ENCODE data around the gene OSBP2.

Gene OSBP2

DNA sequence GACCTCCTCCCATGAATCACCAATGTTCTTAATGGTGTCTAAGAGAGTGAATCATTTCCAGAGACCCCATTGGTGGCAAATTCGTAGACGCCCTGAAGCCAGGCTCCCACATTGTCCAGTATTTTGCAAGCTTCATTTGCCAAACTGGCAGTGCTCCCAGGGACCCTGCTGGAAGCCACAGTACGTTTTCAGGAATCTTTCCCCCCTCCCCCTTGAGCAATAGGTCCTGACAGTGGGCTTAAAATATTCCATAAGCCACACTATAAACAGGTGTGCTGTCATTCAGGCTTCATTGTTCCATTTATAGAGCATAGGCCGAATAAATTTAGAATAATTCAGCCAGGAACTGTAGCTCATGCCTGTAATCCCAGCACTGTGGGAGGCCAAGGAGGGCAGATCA lies 148.6 kb downstream of the OSBP2 start:
- ATAC-seq (ENCODE audit: low read depth) (peak; percentile 58), DNase-seq (ENCODE audit: low spot score) (no peak)
- H3K36me3 ChIP-seq (ENCODE audit: low read depth), result peaks cover 44% of the 10 kb centered on the region
- peak overlapping the region; percentile 99 for H3K27ac ChIP-seq (ENCODE audit: poor library complexity, severe bottlenecking)
- peaks cover 57% of the 10 kb centered on the region for H3K4me1 ChIP-seq (ENCODE audit: insufficient read depth, poor library complexity, severe bottlenecking)
- no peaks in the 10 kb centered on the region for H3K27me3 ChIP-seq (ENCODE audit: insufficient read depth, poor library complexity, severe bottlenecking)
- TF ChIP-seq, protein P1, sequence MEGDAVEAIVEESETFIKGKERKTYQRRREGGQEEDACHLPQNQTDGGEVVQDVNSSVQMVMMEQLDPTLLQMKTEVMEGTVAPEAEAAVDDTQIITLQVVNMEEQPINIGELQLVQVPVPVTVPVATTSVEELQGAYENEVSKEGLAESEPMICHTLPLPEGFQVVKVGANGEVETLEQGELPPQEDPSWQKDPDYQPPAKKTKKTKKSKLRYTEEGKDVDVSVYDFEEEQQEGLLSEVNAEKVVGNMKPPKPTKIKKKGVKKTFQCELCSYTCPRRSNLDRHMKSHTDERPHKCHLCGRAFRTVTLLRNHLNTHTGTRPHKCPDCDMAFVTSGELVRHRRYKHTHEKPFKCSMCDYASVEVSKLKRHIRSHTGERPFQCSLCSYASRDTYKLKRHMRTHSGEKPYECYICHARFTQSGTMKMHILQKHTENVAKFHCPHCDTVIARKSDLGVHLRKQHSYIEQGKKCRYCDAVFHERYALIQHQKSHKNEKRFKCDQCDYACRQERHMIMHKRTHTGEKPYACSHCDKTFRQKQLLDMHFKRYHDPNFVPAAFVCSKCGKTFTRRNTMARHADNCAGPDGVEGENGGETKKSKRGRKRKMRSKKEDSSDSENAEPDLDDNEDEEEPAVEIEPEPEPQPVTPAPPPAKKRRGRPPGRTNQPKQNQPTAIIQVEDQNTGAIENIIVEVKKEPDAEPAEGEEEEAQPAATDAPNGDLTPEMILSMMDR (IDR thresholded peaks at IDR 0.05; ENCODE audit: poor library complexity, severe bottlenecking), result no peak
- H3K4me3 ChIP-seq (ENCODE audit: severe bottlenecking), result no peak overlapping the region
- no peaks in the 10 kb centered on the region for H3K9me3 ChIP-seq (ENCODE audit: severe bottlenecking)

DNA sequence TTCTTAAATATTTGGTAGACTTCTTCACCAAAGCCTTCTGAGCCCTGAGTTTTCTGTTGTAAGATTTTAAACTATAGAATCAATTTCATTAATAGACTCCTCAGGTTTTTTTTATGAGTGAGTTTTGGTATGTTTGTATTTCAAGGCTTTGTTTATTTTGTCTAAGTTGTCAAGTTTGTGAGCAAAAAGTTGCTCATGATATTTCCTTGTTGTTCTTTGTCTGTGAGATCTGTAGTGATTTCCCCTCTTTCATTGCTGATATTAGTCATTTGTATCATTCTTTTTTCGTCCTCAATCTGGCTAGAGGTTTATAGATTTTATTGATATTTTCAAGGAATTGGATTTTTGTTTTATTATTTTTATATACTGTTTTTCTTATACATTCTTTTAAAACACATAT lies 152.9 kb downstream of the OSBP2 start:
- ATAC-seq (ENCODE audit: low read depth), result no peak
- H3K36me3 ChIP-seq (ENCODE audit: low read depth), result peaks cover 69% of the 10 kb centered on the region
- no peak overlapping the region for H3K4me3 ChIP-seq (ENCODE audit: severe bottlenecking)
- no peaks in the 10 kb centered on the region for H3K27me3 ChIP-seq (ENCODE audit: insufficient read depth, poor library complexity, severe bottlenecking)
- TF ChIP-seq, protein P1 (IDR thresholded peaks at IDR 0.05; ENCODE audit: poor library complexity, severe bottlenecking), result no peak
- DNase-seq (ENCODE audit: low spot score), result no peak
- peaks cover 8% of the 10 kb centered on the region for H3K9me3 ChIP-seq (ENCODE audit: severe bottlenecking)
- H3K4me1 ChIP-seq (ENCODE audit: insufficient read depth, poor library complexity, severe bottlenecking), result peaks cover 34% of the 10 kb centered on the region
- H3K27ac ChIP-seq (ENCODE audit: poor library complexity, severe bottlenecking), result no peak overlapping the region

DNA sequence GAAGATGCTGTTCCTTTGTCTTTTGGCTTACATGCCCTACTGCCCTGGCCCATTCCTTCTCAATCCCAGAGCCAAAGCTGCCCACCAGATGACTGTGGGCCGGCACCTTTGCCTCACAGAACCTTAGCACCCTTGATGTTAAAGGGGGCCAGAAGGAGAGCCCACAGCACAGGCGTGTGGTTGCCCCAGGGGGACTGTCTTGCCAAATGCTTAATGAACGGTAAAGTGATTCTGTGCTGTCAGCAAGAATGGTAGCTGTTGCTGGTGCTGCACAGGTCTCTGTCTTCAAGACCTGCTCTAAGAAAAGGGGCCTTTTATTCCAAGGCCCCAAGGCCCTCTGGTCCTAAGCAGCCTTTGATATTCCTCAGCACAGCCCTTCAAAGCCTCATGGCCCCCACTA lies 160.6 kb downstream of the OSBP2 start:
- Histone ChIP-seq H3K4me1 (ENCODE audit: insufficient read depth, poor library complexity, severe bottlenecking) (no peaks in the 10 kb centered on the region), H3K36me3 (ENCODE audit: low read depth) (peaks cover 37% of the 10 kb centered on the region), H3K27ac (ENCODE audit: poor library complexity, severe bottlenecking) (no peak overlapping the region), H3K9me3 (ENCODE audit: severe bottlenecking) (peaks cover 12% of the 10 kb centered on the region), H3K27me3 (ENCODE audit: insufficient read depth, poor library complexity, severe bottlenecking) (no peaks in the 10 kb centered on the region), H3K4me3 (ENCODE audit: severe bottlenecking) (no peak overlapping the region)
- TF ChIP-seq, protein P1 (IDR thresholded peaks at IDR 0.05; ENCODE audit: poor library complexity, severe bottlenecking), result no peak
- DNase-seq (ENCODE audit: low spot score) (no peak), ATAC-seq (ENCODE audit: low read depth) (no peak)

DNA sequence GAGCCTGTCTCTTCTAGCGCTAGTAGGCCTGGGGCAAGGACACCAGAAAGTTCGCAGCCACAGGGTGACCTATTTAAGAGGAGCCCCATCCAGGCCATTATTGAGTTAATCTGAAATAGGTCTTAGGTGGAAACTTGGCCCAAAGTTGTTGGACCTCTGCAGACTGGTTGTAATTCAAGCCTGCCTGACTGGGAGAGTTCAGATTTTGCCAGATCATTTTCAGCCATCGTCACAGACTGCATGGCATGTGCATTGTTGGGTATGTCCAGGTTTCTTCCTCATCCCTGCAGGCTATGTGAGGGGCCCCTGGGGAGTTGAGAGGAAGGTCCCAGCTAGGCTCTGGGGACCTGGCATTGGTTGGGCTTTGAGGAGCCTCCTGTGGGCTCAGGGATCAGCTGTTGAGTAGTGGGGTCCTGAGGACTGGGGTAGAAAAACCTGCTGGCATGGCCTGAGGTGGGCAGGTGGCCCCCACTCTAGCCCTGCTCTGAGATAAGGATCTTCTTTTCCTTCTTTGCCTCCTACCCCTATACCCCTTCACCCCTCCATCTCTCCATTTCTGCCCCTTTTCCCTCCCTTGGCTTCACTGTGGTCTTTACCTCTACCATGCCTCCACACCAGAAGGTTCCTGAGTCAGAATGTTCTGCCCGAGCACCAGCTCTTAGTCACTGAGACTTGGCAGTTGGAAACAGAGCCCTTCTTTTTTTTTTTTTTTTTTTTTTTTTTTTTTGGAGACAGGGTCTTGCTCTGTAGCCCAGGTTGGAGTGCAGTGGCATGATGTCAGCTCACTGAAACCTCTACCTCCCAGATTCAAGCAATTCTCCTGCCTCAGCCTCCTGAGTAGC lies 161.2 kb downstream of the OSBP2 start:
- ATAC-seq (ENCODE audit: low read depth) (0 out of 3 replicates have a peak, but pooled peaks have one; percentile 23), DNase-seq (ENCODE audit: low spot score) (no peak)
- Histone ChIP-seq H3K27ac (ENCODE audit: poor library complexity, severe bottlenecking) (no peak overlapping the region), H3K27me3 (ENCODE audit: insufficient read depth, poor library complexity, severe bottlenecking) (no peaks in the 10 kb centered on the region), H3K4me1 (ENCODE audit: insufficient read depth, poor library complexity, severe bottlenecking) (no peaks in the 10 kb centered on the region), H3K36me3 (ENCODE audit: low read depth) (peaks cover 32% of the 10 kb centered on the region), H3K9me3 (ENCODE audit: severe bottlenecking) (peaks cover 12% of the 10 kb centered on the region), H3K4me3 (ENCODE audit: severe bottlenecking) (no peak overlapping the region)
- TF ChIP-seq, protein P1 (IDR thresholded peaks at IDR 0.05; ENCODE audit: poor library complexity, severe bottlenecking), result no peak
